ENCODE measurements around the gene TUBGCP3. TPM values are rescaled to one million over a fixed set of nuclear protein-coding genes. Genes with fewer than 3 reads are reported as not detected.

TUBGCP3 gene
- total RNA-seq, 4 donors from 2014 or later = 18.4 to 39.4 (median 27.4) TPM

GRCh38 chr13:112602189-112602588 lies 14.2 kb upstream of the TUBGCP3 start:
- ATAC-seq (ENCODE audit: low FRiP score) = no peak
- TF ChIP-seq, protein P1, sequence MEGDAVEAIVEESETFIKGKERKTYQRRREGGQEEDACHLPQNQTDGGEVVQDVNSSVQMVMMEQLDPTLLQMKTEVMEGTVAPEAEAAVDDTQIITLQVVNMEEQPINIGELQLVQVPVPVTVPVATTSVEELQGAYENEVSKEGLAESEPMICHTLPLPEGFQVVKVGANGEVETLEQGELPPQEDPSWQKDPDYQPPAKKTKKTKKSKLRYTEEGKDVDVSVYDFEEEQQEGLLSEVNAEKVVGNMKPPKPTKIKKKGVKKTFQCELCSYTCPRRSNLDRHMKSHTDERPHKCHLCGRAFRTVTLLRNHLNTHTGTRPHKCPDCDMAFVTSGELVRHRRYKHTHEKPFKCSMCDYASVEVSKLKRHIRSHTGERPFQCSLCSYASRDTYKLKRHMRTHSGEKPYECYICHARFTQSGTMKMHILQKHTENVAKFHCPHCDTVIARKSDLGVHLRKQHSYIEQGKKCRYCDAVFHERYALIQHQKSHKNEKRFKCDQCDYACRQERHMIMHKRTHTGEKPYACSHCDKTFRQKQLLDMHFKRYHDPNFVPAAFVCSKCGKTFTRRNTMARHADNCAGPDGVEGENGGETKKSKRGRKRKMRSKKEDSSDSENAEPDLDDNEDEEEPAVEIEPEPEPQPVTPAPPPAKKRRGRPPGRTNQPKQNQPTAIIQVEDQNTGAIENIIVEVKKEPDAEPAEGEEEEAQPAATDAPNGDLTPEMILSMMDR (IDR thresholded peaks at IDR 0.05) = no peak

DNA sequence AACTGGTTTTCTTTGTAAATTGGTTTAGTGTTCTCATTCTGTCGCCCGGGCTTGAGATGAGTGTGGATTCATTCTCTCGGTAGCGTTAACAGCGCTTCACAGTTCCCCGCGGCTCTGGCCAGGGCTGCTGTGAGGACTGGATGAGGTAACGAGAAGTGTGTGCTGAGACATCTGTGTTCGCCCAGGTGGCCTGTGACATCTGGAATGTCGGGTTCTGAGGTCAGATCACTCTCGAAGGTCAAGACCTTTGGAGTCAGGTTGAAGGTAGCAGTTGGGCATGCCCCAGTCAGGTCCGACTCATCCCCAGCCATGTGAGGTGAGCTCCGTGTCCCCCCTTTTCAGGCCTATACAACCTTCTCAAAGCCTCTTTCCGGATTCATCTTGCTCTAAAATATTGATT lies 13.4 kb upstream of the TUBGCP3 start:
- TF ChIP-seq, protein P1 (IDR thresholded peaks at IDR 0.05) = no peak
- DNase-seq (ENCODE audit: low spot score) = no peak
- ATAC-seq (ENCODE audit: low FRiP score) = no peak

More at GRCh38 chr13:112602189-112602588, 14.2 kb upstream of the TUBGCP3 start:
- no peak for DNase-seq (ENCODE audit: low spot score)

GRCh38 chr13:112596235-112596634 lies 8.3 kb upstream of the TUBGCP3 start:
- ATAC-seq (ENCODE audit: low FRiP score) = no peak
- no peak for DNase-seq (ENCODE audit: low spot score)
- TF ChIP-seq, protein P1 (IDR thresholded peaks at IDR 0.05) = no peak

DNA sequence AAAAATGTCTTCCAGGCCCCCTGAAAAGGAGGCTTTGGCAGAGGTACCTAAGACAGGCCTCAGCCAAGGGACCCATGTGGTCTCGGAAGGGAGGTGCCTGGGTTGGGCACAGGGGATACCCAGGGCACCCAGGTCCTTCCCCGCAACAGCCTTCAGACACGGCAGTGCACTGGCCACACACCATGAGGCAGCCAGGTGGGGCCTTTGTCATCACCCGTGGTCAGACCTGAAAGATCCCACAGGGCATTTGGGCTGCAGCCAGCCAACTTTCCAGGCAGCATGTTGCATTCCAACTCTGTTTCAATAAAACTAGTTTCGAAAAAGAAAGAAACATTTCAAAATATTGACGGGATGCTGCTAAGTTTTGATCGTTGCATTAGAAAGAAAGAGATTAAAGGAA lies 4.7 kb upstream of the TUBGCP3 start:
- DNase-seq (ENCODE audit: low spot score) (no peak), ATAC-seq (ENCODE audit: low FRiP score) (no peak)
- TF ChIP-seq, protein P1 (IDR thresholded peaks at IDR 0.05) = no peak

DNA sequence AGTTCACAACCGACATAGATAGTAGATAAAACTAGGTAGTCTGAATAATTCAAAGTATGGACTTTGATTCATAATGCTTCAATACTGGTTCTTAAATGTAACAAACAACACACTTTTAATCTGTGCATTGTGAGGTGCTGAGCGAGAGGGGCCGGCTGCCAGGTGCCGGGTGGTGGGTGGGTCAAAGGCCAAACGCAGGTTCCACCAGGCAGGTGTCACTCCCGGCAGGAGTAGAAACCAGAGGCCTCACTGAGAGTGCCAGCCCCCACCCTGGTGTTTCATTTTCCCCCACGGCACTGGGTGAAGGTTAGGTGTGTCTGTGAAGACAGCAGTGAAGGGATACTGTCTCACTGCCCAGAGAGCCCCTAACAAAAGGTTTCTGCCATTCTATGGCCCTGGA lies 4.2 kb upstream of the TUBGCP3 start:
- DNase-seq (ENCODE audit: low spot score) (no peak), ATAC-seq (ENCODE audit: low FRiP score) (no peak)
- TF ChIP-seq, protein P1 (IDR thresholded peaks at IDR 0.05) = no peak

DNA sequence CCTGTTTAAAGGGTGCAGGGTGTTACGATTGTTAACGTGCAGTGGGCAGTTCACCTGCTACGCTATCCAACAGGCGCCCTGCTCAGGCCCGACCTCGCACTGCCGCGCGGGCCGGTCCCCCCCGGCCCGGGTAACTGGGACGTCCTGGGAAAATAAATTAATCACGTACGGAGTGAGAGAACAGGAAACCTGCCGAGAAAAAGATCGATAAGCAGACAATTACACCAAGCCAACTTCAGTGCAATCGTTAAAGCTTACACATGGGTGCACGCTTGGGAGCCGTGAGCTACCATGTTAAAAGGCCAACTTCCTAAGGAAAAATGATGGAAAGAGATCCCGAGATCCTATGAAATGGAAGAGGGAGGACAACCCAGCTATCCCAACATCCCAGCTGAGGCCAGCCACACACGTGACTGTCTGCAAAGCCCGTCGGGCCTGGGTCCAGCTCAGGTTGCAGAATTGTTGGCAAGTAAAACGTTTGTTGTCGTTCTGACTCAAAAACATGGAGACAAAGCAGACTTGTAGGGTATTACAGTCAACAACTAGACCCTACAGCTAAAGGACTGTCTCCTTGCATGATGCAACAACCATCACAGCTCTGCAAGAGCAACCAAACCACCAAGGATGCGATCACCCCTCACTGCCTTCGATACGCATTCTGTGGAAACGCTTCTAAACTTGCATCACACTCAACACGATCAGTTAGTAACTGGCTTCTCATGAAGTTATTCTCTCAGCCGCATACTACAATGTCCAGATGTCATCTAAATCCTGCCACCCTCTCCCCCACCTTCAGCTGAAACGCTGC lies 741 bp upstream of the TUBGCP3 start:
- TF ChIP-seq, protein P1 (IDR thresholded peaks at IDR 0.05) = no peak
- DNase-seq (ENCODE audit: low spot score) (no peak), ATAC-seq (ENCODE audit: low FRiP score) (no peak)

DNA sequence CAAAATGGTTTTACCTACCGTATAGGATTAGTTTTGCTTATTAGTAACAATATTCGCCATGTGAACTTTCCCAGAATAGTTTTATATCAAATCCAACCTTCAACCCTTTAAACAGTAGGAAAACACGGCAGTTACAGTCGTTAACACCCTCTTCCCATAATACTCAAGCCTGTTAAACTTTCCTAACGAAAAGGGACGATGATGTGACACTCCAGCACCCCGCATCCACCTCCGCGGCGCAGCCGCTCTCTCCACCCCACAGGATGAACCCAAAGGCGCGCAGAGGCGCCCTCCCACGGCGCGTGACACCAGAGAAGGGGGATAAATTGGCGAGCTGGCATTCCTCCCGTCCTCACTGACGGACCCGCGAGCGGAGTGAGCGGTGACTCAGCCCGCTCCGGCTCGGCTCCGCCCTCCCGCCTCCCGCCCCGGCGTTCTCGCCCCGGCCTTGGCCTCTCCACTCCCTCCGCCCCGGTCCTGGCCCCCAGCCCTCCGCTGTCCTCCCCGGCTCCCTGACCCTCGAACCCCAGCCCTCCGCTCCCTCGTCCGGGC lies 665 bp downstream of the TUBGCP3 start:
- TF ChIP-seq, protein P1 (IDR thresholded peaks at IDR 0.05) = no peak
- DNase-seq (ENCODE audit: low spot score) (peak; percentile 76), ATAC-seq (ENCODE audit: low FRiP score) (peak; percentile 97)
